Uterus (tissue), 4 donors: ENCODE data around the gene LRRC28. TPM values are rescaled to one million over a fixed set of nuclear protein-coding genes. Genes with fewer than 3 reads are reported as not detected.

Source experiments
- DNase-seq, 2 donors: peaks; one replicate each; pipeline ENCODE4 v3.0.0-alpha.2; 2019 to 2020
- H3K27ac ChIP-seq, 2 donors: fragments of 200-600 bp; sonication (generic); 1 replicate in 1 of 2; 2 replicates in 1 of 2; pipeline ENCODE4 v1.5.1; 2016 to 2018
- H3K27me3 ChIP-seq, 2 donors: fragments of 200-600 bp; sonication (generic); one replicate each; pipeline ENCODE4 v1.5.1; 2018 to 2019; ENCODE audit warnings: control low read depth in 1 of 2
- H3K36me3 ChIP-seq, 2 donors: fragments of 200-600 bp; sonication (generic); one replicate each; pipeline ENCODE4 v1.5.1; 2019; ENCODE audit warnings: control low read depth in 1 of 2
- H3K4me1 ChIP-seq, 2 donors: fragments of 200-600 bp; sonication (generic); one replicate each; pipeline ENCODE4 v1.5.1; 2018 to 2019; ENCODE audit warnings: control low read depth in 1 of 2
- H3K4me3 ChIP-seq, 2 donors: fragments of 200-600 bp; sonication (generic); 1 replicate in 1 of 2; 2 replicates in 1 of 2; pipeline ENCODE4 v1.5.1; 2018 to 2019; ENCODE audit warnings: mild to moderate bottlenecking in 1 of 2
- H3K9me3 ChIP-seq, 2 donors: fragments of 200-600 bp; sonication (generic); one replicate each; pipeline ENCODE4 v1.5.1; 2019; ENCODE audit warnings: control low read depth in 1 of 2
- POLR2A ChIP-seq, 2 donors: fragments of 450-650 bp; IDR thresholded peaks; one replicate each; pipeline ENCODE4 v1.6.1; 2016; ENCODE audit warnings: antibody characterized with exemption in 2 of 2, mild to moderate bottlenecking in 1 of 2, moderate library complexity in 1 of 2
- intact Hi-C: fragments of 100-400 bp; cut with DNase I; formaldehyde crosslinking; loops from one replicate; pipeline ENCODE4 v1.15.1; 2023; ENCODE audit warnings: low total_unique reads
- total RNA-seq, 4 donors: library from RNA; depleted of rRNA in 3 of 4; stranded (reverse); fragments of >200 nt in 3 of 4; gene quantifications; one replicate each; pipeline versions ENCODE4 v1.1.0 to v1.2.4, GENCODE V29; 2014 to 2023
- TF ChIP-seq, protein P1 (sequence below), 4 experiments: fragments of 200-600 bp in 2 of 4; fragments of 450-650 bp in 2 of 4; sonication (generic) in 2 of 4; IDR thresholded peaks; one replicate each; pipeline ENCODE4 v1.5.1; 2016 to 2019; ENCODE audit warnings: antibody characterized with exemption in 4 of 4, mild to moderate bottlenecking in 2 of 4, moderate library complexity in 1 of 4
- donor health status: DM: yes; HTN: yes; CAD: no.

LRRC28 gene
- total RNA-seq, 4 donors from 2014 or later, result 28.8 to 50.3 (median 35.5) TPM

DNA sequence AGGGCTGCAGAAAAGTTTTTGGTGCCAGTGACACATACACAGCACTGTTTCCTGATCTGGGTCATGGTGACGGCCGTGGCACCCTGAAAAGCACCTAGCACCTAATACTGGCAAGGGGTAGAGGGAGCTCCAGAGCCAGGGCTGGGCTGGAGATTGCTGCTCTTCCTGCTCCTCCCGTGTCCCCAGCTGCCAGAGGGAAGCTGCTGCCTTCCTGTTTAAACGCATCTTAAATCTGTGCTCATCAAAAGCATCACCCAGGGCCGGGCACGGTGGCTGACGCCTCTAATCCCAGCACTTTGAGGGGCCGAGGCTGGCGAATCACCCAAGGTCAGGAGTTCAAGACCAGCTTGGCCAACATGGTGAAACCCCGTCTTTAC, 157.8 kb downstream of the LRRC28 start:
- DNase-seq, result peak in 1 of 2 donors; percentile 61
- Histone ChIP-seq H3K27ac (peak overlapping the region; percentile 53 to 56), H3K4me3 (no peak overlapping the region), H3K9me3 (no peaks in the 10 kb centered on the region), H3K4me1 (peaks cover 4 to 15% of the 10 kb centered on the region in 2 donors), H3K27me3 (no peaks in the 10 kb centered on the region), H3K36me3 (no peaks in the 10 kb centered on the region)
- intact Hi-C loops, result no loop called here
- no peak for TF ChIP-seq POLR2A (IDR thresholded peaks at IDR 0.05)
- TF ChIP-seq, protein P1, sequence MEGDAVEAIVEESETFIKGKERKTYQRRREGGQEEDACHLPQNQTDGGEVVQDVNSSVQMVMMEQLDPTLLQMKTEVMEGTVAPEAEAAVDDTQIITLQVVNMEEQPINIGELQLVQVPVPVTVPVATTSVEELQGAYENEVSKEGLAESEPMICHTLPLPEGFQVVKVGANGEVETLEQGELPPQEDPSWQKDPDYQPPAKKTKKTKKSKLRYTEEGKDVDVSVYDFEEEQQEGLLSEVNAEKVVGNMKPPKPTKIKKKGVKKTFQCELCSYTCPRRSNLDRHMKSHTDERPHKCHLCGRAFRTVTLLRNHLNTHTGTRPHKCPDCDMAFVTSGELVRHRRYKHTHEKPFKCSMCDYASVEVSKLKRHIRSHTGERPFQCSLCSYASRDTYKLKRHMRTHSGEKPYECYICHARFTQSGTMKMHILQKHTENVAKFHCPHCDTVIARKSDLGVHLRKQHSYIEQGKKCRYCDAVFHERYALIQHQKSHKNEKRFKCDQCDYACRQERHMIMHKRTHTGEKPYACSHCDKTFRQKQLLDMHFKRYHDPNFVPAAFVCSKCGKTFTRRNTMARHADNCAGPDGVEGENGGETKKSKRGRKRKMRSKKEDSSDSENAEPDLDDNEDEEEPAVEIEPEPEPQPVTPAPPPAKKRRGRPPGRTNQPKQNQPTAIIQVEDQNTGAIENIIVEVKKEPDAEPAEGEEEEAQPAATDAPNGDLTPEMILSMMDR (IDR thresholded peaks at IDR 0.05), result peak; percentile 27 to 64 (median 52)

DNA sequence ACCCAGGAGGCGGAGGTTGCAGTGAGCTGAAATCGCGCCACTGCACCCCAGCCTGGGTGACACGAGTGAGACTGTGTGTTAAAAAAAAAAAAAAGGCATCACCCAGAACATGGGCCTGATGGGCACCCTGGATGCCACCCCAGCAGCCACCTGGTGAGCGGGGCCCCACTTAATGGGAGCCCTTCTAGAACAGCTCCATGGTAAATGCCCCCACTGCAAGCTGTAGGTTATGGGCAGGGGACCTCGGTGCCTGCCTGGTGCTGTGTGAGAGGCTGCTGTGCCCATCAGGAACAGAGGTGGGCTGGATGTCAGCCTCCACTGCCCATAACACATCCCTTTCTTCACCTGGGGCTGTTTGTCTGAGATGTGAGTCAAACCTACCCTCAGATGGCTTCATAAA, 158.3 kb downstream of the LRRC28 start:
- Histone ChIP-seq H3K27ac (peak overlapping the region; percentile 53 to 56), H3K27me3 (no peaks in the 10 kb centered on the region), H3K4me1 (peaks cover 4 to 15% of the 10 kb centered on the region in 2 donors), H3K36me3 (no peaks in the 10 kb centered on the region), H3K4me3 (no peak overlapping the region), H3K9me3 (no peaks in the 10 kb centered on the region)
- intact Hi-C loops, result no loop called here
- DNase-seq, result no peak
- TF ChIP-seq, protein P1 (IDR thresholded peaks at IDR 0.05), result no peak
- no peak for TF ChIP-seq POLR2A (IDR thresholded peaks at IDR 0.05)

DNA sequence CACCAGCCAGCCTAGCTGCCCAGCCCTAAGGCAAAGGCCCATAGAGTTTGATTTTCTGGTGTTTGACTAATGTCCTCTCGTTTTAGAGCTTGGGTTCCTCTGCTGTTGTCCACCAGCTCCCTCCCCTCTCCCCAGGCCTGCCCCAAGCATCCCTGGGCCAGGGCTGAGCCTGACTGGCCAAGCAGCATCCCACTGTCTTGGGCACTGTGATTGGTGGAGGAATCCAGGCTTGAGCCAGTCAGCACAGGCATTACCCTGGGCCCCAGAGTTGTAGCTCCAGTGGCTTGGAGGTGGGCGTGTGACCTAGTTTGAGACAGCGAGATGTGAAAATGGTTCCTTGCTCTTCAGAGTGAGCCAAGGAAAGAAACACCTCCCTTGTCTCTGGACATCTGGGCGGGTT, 159.2 kb downstream of the LRRC28 start:
- no peak overlapping the region for H3K27ac ChIP-seq
- no peak for TF ChIP-seq POLR2A (IDR thresholded peaks at IDR 0.05)
- TF ChIP-seq, protein P1 (IDR thresholded peaks at IDR 0.05), result no peak
- no peaks in the 10 kb centered on the region for H3K27me3 ChIP-seq
- no peak overlapping the region for H3K4me3 ChIP-seq
- DNase-seq, result no peak
- intact Hi-C loops, result no loop called here
- H3K9me3 ChIP-seq, result no peaks in the 10 kb centered on the region
- no peaks in the 10 kb centered on the region for H3K36me3 ChIP-seq
- peaks cover 4 to 15% of the 10 kb centered on the region in 2 donors for H3K4me1 ChIP-seq

DNA sequence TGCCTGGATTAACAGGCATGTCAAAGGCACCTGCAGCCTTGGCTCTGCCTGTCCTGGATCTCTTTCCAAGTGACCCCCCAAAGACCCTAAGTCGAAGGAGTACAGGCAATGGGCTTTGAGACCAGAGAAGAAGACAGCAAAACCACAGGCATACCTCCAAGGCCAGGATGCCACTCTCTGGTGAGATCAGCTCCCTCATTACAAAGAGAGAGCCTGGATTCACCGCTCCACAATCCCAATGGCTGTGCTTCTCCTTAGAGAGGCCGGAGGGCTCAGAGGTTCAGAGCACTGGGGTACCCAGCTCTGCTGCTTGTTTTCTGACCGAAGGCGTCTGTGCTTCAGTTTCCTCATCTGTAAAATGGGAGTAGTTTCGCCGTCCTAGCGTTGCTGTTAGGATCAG, 160.0 kb downstream of the LRRC28 start:
- H3K36me3 ChIP-seq, result no peaks in the 10 kb centered on the region

DNA sequence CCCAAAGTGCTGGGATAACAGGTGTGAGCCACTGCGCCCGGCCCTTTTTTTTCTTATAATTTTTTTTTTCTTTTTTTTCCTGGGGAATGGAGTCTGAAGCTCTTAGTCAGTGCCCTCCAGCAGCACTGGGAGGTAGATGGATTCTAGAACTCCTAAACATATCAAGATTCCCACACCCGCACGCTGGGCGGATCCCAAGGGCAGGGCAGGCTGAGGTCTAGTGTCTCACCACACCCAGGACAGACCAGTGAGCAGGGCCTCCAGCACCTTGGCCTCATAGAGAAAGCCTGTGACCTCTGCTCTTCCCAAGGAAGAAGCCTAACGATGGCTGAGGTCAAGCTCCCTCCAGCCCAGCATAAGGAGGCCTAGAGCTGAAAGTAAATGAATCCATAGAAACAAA, 160.8 kb downstream of the LRRC28 start:
- TF ChIP-seq POLR2A (IDR thresholded peaks at IDR 0.05), result no peak
- TF ChIP-seq, protein P1 (IDR thresholded peaks at IDR 0.05), result no peak
- H3K9me3 ChIP-seq, result no peaks in the 10 kb centered on the region
- peaks cover 4 to 15% of the 10 kb centered on the region in 2 donors for H3K4me1 ChIP-seq
- H3K4me3 ChIP-seq, result no peak overlapping the region
- no peaks in the 10 kb centered on the region for H3K27me3 ChIP-seq
- H3K36me3 ChIP-seq, result no peaks in the 10 kb centered on the region
- no peak for DNase-seq
- no peak overlapping the region for H3K27ac ChIP-seq
- intact Hi-C loops, result no loop called here

More for the DNA sequence above, 160.0 kb downstream of the LRRC28 start:
- Histone ChIP-seq H3K27me3 (no peaks in the 10 kb centered on the region), H3K4me1 (peaks cover 4 to 15% of the 10 kb centered on the region in 2 donors), H3K9me3 (no peaks in the 10 kb centered on the region), H3K4me3 (no peak overlapping the region), H3K27ac (no peak overlapping the region)
- TF ChIP-seq, protein P1 (IDR thresholded peaks at IDR 0.05), result no peak
- TF ChIP-seq POLR2A (IDR thresholded peaks at IDR 0.05), result no peak
- no peak for DNase-seq
- intact Hi-C loops, result no loop called here
